Thyroid gland (tissue), 4 donors: ENCODE results near the gene RCAN1. TPM values are rescaled to one million over a fixed set of nuclear protein-coding genes. Genes with fewer than 3 reads are reported as not detected.
A peak's percentile ranks its signal among the peaks of the same experiment; 100 is the strongest.

Source experiments
- DNase-seq, 2 donors: peaks; one replicate each; pipeline ENCODE4 v3.0.0-alpha.2; 2019
- H3K27ac ChIP-seq, 3 donors: fragments of 200-600 bp; sonication (generic); 1 replicate in 2 of 3; 2 replicates in 1 of 3; pipeline ENCODE4 v1.5.1; 2016 to 2019; ENCODE audit warnings: mild to moderate bottlenecking in 1 of 3, moderate library complexity in 1 of 3
- H3K27me3 ChIP-seq: fragments of 200-600 bp; sonication (generic); one replicate; pipeline ENCODE4 v1.5.1; 2019
- H3K36me3 ChIP-seq, 2 donors: fragments of 200-600 bp; sonication (generic); one replicate each; pipeline ENCODE4 v1.5.1; 2016 to 2019
- H3K4me1 ChIP-seq, 2 donors: fragments of 200-600 bp; sonication (generic); one replicate each; pipeline ENCODE4 v1.5.1; 2017 to 2019
- H3K4me3 ChIP-seq, 3 donors: fragments of 200-600 bp; sonication (generic); replicated peaks in 1 of 3; 1 replicate in 2 of 3; 2 replicates in 1 of 3; pipeline ENCODE4 v1.5.1; 2016; ENCODE audit warnings: mild to moderate bottlenecking in 1 of 3
- H3K9me3 ChIP-seq: fragments of 200-600 bp; sonication (generic); one replicate; pipeline ENCODE4 v1.5.1; 2017
- CTCF ChIP-seq, 6 experiments: fragments of 200-600 bp in 3 of 6; fragments of 450-650 bp in 3 of 6; sonication (generic) in 3 of 6; IDR thresholded peaks; one replicate each; pipeline ENCODE4 v1.5.1; 2016 to 2019; ENCODE audit warnings: antibody characterized with exemption in 6 of 6, mild to moderate bottlenecking in 2 of 6, inconsistent platforms in 1 of 6, moderate library complexity in 1 of 6
- POLR2A ChIP-seq, 2 donors: fragments of 450-650 bp; IDR thresholded peaks; one replicate each; pipeline ENCODE4 v1.6.1; 2017; ENCODE audit warnings: antibody characterized with exemption in 2 of 2, mild to moderate bottlenecking in 2 of 2, moderate library complexity in 1 of 2
- WGBS, 2 donors: methylation state at CpG; one replicate each; pipeline ENCODE4 v1.1.5; 2017; 5-methylcytosine and 5-hydroxymethylcytosine counted together
- intact Hi-C: fragments of 100-400 bp; cut with DNase I; formaldehyde crosslinking; loops from one replicate; pipeline ENCODE4 v1.15.1; 2023
- total RNA-seq, 4 donors: library from RNA; depleted of rRNA; stranded (reverse); fragments of >200 nt; gene quantifications; one replicate each; pipeline ENCODE4 v1.2.3, GENCODE V29; 2016

The RCAN1 gene
- total RNA-seq, 4 donors from 2014 or later = 24.5 to 32.7 (median 29.0) TPM

- Histone ChIP-seq H3K9me3 (no peaks in the 10 kb centered on the region), H3K36me3 (no peaks in the 10 kb centered on the region), H3K4me3 (no peak overlapping the region), H3K4me1 (peaks cover 9 to 19% of the 10 kb centered on the region in 2 donors), H3K27ac (peak overlapping the region in 2 of 3 donors; percentile 29 to 63), H3K27me3 (no peaks in the 10 kb centered on the region)
- intact Hi-C loops = no loop called here
- TF ChIP-seq POLR2A (IDR thresholded peaks at IDR 0.05) (no peak), CTCF (IDR thresholded peaks at IDR 0.05) (no peak)
- DNase-seq = no peak
- 67 to 69% methylated on average over 17 of the region's 17 CpGs for WGBS, 2 donors
Observed at GRCh38 chr21:34592120-34592955, 22.6 kb downstream of the RCAN1 start.

- no peak for TF ChIP-seq POLR2A (IDR thresholded peaks at IDR 0.05)
- TF ChIP-seq CTCF (IDR thresholded peaks at IDR 0.05) = no peak
- intact Hi-C loops = no loop called here
- H3K27ac ChIP-seq = no peak overlapping the region
Observed at GRCh38 chr21:34590520-34590919, 24.4 kb downstream of the RCAN1 start.

GRCh38 chr21:34589511-34590282 lies 25.2 kb downstream of the RCAN1 start:
- H3K4me3 ChIP-seq = no peak overlapping the region
- H3K9me3 ChIP-seq = no peaks in the 10 kb centered on the region
- intact Hi-C loops = no loop called here
- WGBS, 2 donors = 93% methylated on average over 9 of the region's 9 CpGs
- H3K27ac ChIP-seq = no peak overlapping the region
- H3K27me3 ChIP-seq = no peaks in the 10 kb centered on the region
- TF ChIP-seq POLR2A (IDR thresholded peaks at IDR 0.05) (no peak), CTCF (IDR thresholded peaks at IDR 0.05) (no peak)
- no peaks in the 10 kb centered on the region for H3K36me3 ChIP-seq
- no peak for DNase-seq
- H3K4me1 ChIP-seq = peaks cover 9 to 19% of the 10 kb centered on the region in 2 donors

More at GRCh38 chr21:34590520-34590919, 24.4 kb downstream of the RCAN1 start:
- no peak for DNase-seq
- no peak overlapping the region for H3K4me3 ChIP-seq
- no peaks in the 10 kb centered on the region for H3K36me3 ChIP-seq
- H3K27me3 ChIP-seq = no peaks in the 10 kb centered on the region
- no peaks in the 10 kb centered on the region for H3K9me3 ChIP-seq
- H3K4me1 ChIP-seq = peaks cover 9 to 19% of the 10 kb centered on the region in 2 donors
- 95 to 100% methylated on average over 1 of the region's 1 CpG for WGBS, 2 donors

- Histone ChIP-seq H3K27ac (no peak overlapping the region), H3K4me1 (no peaks in the 10 kb centered on the region), H3K9me3 (no peaks in the 10 kb centered on the region), H3K4me3 (no peak overlapping the region), H3K27me3 (no peaks in the 10 kb centered on the region), H3K36me3 (no peaks in the 10 kb centered on the region)
- intact Hi-C loops = no loop called here
- TF ChIP-seq POLR2A (IDR thresholded peaks at IDR 0.05) (no peak), CTCF (IDR thresholded peaks at IDR 0.05) (no peak)
- WGBS, 2 donors = 77 to 79% methylated on average over 3 of the region's 3 CpGs
- no peak for DNase-seq
Observed at GRCh38 chr21:34583926-34584563, 30.9 kb downstream of the RCAN1 start.
